Keratinocyte (primary cell): ENCODE measurements around the gene PTBP3. TPM values are rescaled to one million over a fixed set of nuclear protein-coding genes. Genes with fewer than 3 reads are reported as not detected.

Experiments used
- DNase-seq: peaks from one replicate; pipeline ENCODE4 v3.0.0-alpha.2; 2011; ENCODE audit warnings: low read depth, missing footprints, low spot score
- FAIRE-seq: peaks from 2 replicates; lab custom pipeline; 2011; peaks lifted over from hg19 to GRCh38; lab: Jason Lieb, UNC
- H2AFZ ChIP-seq: 2 replicates; pipeline ENCODE4 v1.6.0; 2012; ENCODE audit warnings: low read length, control low read depth, inconsistent platforms; ENCODE audit not compliant: control insufficient read depth
- H3K27ac ChIP-seq: 2 replicates; pipeline ENCODE4 v1.5.1; 2011; ENCODE audit warnings: low read length; ENCODE audit not compliant: control insufficient read depth, insufficient read depth
- H3K27me3 ChIP-seq: 3 replicates; pipeline ENCODE4 v1.6.0; 2011; ENCODE audit warnings: low read length; ENCODE audit not compliant: control insufficient read depth, insufficient read depth; ENCODE audit errors: extremely low read depth
- H3K36me3 ChIP-seq, 2 experiments: 2 replicates in 1 of 2; 3 replicates in 1 of 2; pipeline ENCODE4 v1.5.1; 2011; ENCODE audit warnings: low read length in 2 of 2, mild to moderate bottlenecking in 1 of 2; ENCODE audit not compliant: control insufficient read depth in 2 of 2, insufficient read depth in 2 of 2; ENCODE audit errors: extremely low read depth in 1 of 2
- H3K4me1 ChIP-seq: 3 replicates; pipeline ENCODE4 v1.5.1; 2011; ENCODE audit warnings: low read length; ENCODE audit not compliant: control insufficient read depth, insufficient read depth; ENCODE audit errors: extremely low read depth
- H3K4me2 ChIP-seq: 3 replicates; pipeline ENCODE4 v1.6.0; 2011; ENCODE audit warnings: low read depth, low read length; ENCODE audit not compliant: control insufficient read depth, insufficient read depth; ENCODE audit errors: extremely low read depth
- H3K4me3 ChIP-seq, 3 experiments: fragments of 200-600 bp in 1 of 3; sonication (generic) in 1 of 3; 2 replicates in 2 of 3; 3 replicates in 1 of 3; pipeline ENCODE4 v1.5.1; 2011 to 2016; ENCODE audit warnings: low read length in 3 of 3, mild to moderate bottlenecking in 3 of 3, control low read depth in 2 of 3, inconsistent platforms in 1 of 3, low read depth in 1 of 3, mixed read lengths in 1 of 3, mixed run types in 1 of 3, moderate library complexity in 1 of 3; ENCODE audit not compliant: control insufficient read depth in 2 of 3, insufficient read depth in 2 of 3; ENCODE audit errors: extremely low read depth in 1 of 3
- H3K79me2 ChIP-seq: 2 replicates; pipeline ENCODE4 v1.6.0; 2012; ENCODE audit warnings: low read length; ENCODE audit not compliant: control insufficient read depth, insufficient read depth
- H3K9ac ChIP-seq: 3 replicates; pipeline ENCODE4 v1.6.0; 2011; ENCODE audit warnings: low read length; ENCODE audit not compliant: control insufficient read depth, insufficient read depth; ENCODE audit errors: extremely low read depth
- H3K9me1 ChIP-seq: 3 replicates; pipeline ENCODE4 v1.6.0; 2011; ENCODE audit warnings: low read length; ENCODE audit not compliant: control insufficient read depth, insufficient read depth; ENCODE audit errors: extremely low read depth
- H3K9me3 ChIP-seq: 2 replicates; pipeline ENCODE4 v1.5.1; 2012; ENCODE audit warnings: low read depth, low read length; ENCODE audit not compliant: control insufficient read depth
- H4K20me1 ChIP-seq: 3 replicates; pipeline ENCODE4 v1.6.0; 2011; ENCODE audit warnings: low read length; ENCODE audit not compliant: control insufficient read depth, insufficient read depth; ENCODE audit errors: extremely low read depth
- CTCF ChIP-seq, 3 experiments: IDR thresholded peaks in 1 of 3; conservative IDR thresholded peaks in 1 of 3; optimal IDR thresholded peaks in 1 of 3; 2 replicates in 2 of 3; 3 replicates in 1 of 3; pipeline versions ENCODE3 to v1.5.1; 2011; ENCODE audit warnings: low read length in 3 of 3, mild to moderate bottlenecking in 3 of 3, moderate library complexity in 2 of 3, control low read depth in 1 of 3, inconsistent platforms in 1 of 3; ENCODE audit not compliant: insufficient read depth in 2 of 3; ENCODE audit errors: extremely low read depth in 1 of 3
- EZH2 ChIP-seq: IDR thresholded peaks from one replicate; pipeline ENCODE4 v1.6.1; 2012; ENCODE audit warnings: inconsistent platforms, mild to moderate bottlenecking, low read length, moderate library complexity
- dilution Hi-C: fragments of 300-500 bp; cut with MboI; formaldehyde crosslinking; loops from one replicate; pipeline ENCODE4 v1.7.0; 2020; ENCODE audit warnings: low sequenced_read_pairs; ENCODE audit not compliant: extremely low pct_ligation_motif_present
- polyA plus RNA-seq, 5 experiments: library from polyadenylated mRNA; depleted of rRNA in 3 of 5; stranded (reverse) in 3 of 5; stranded (forward) in 1 of 5; unstranded in 1 of 5; fragments of >200 nt; gene quantifications; 1 replicate in 1 of 5; 2 replicates in 3 of 5; 3 replicates in 1 of 5; pipeline versions ENCODE4 v1.2.1 to v1.2.3, GENCODE V29; 2011 to 2012; ENCODE audit warnings: missing spikeins in 2 of 5, low read depth in 1 of 5, low replicate concordance in 1 of 5

PTBP3 gene
- polyA plus RNA-seq, 1 donor (not counting 4 experiments of a cell fraction or from before 2014, with no cell fraction given) = 51.0 TPM

- dilution Hi-C loops = no loop called here
- peak overlapping the region; percentile 38 for H3K9ac ChIP-seq
- no peaks in the 10 kb centered on the region for H3K79me2 ChIP-seq
- peak; percentile 52 for FAIRE-seq
- no peak for DNase-seq
- peak overlapping the region; percentile 41 for H3K4me2 ChIP-seq
- no peaks in the 10 kb centered on the region for H3K27me3 ChIP-seq
- H3K27ac ChIP-seq = peak overlapping the region; percentile 33
- H3K9me1 ChIP-seq = no peaks in the 10 kb centered on the region
- H4K20me1 ChIP-seq = no peaks in the 10 kb centered on the region
- H3K4me3 ChIP-seq = no peak overlapping the region
- peak overlapping the region; percentile 27 for H2AFZ ChIP-seq
- H3K4me1 ChIP-seq = peaks cover 7% of the 10 kb centered on the region
- H3K9me3 ChIP-seq = no peaks in the 10 kb centered on the region
- H3K36me3 ChIP-seq = no peaks in the 10 kb centered on the region
- TF ChIP-seq CTCF (optimal IDR thresholded peaks at IDR 0.05 in 1 of 3, IDR thresholded peaks at IDR 0.05 in 1 of 3, conservative IDR thresholded peaks at IDR 0.05 in 1 of 3; ENCODE audit: extremely low read depth in 1 of 3, insufficient read depth in 2 of 3, low read length in 3 of 3) (no peak), EZH2 (no peak)
Observed at GRCh38 chr9:112360047-112360804, 26.8 kb upstream of the PTBP3 start.

GRCh38 chr9:112355427-112355897, 22.0 kb upstream of the PTBP3 start:
- TF ChIP-seq EZH2 = no peak
- TF ChIP-seq CTCF (optimal IDR thresholded peaks at IDR 0.05 in 1 of 3, IDR thresholded peaks at IDR 0.05 in 1 of 3, conservative IDR thresholded peaks at IDR 0.05 in 1 of 3; ENCODE audit: extremely low read depth in 1 of 3, insufficient read depth in 2 of 3, low read length in 3 of 3) = no peak
- Histone ChIP-seq H4K20me1 (no peaks in the 10 kb centered on the region), H2AFZ (no peak overlapping the region), H3K4me1 (peaks cover 6% of the 10 kb centered on the region), H3K9me1 (no peaks in the 10 kb centered on the region), H3K27ac (no peak overlapping the region), H3K4me2 (no peak overlapping the region), H3K27me3 (no peaks in the 10 kb centered on the region), H3K9ac (no peak overlapping the region), H3K79me2 (no peaks in the 10 kb centered on the region), H3K9me3 (no peaks in the 10 kb centered on the region), H3K4me3 (no peak overlapping the region), H3K36me3 (no peaks in the 10 kb centered on the region)
- FAIRE-seq (no peak), DNase-seq (no peak)
- dilution Hi-C loops = no loop called here
